Activated T-cell treated with anti-CD3 and anti-CD28 coated beads, Interleukin-2, amount 50 U/mL, for 72 hours (primary cell): ENCODE results near the gene BRD3OS. TPM values are rescaled to one million over a fixed set of nuclear protein-coding genes. Genes with fewer than 3 reads are reported as not detected.

Experiments used
- ATAC-seq, 2 donors: fragments of 150-1000 bp; cut with Tn5 transposase; replicated peaks in 1 of 2; 2 replicates each; pipeline ENCODE4 v1.10.0; 2021; ENCODE audit warnings: moderate library complexity in 2 of 2, mild to moderate bottlenecking in 1 of 2
- DNase-seq, 2 donors: peaks; one replicate each; pipeline ENCODE4 v3.0.0; 2021 to 2022; ENCODE audit warnings: mixed read lengths in 1 of 2
- H3K27ac Mint-ChIP-seq: one replicate; pipeline ENCODE4 v1.8.0; 2022; ENCODE audit warnings: mild to moderate bottlenecking, moderate library complexity, mixed read lengths
- H3K27me3 Mint-ChIP-seq: one replicate; pipeline ENCODE4 v1.8.0; 2022; ENCODE audit warnings: low read depth, mixed read lengths
- H3K36me3 Mint-ChIP-seq, 2 donors: one replicate each; pipeline ENCODE4 v1.8.0; 2022; ENCODE audit warnings: mixed read lengths in 2 of 2, mild to moderate bottlenecking in 1 of 2; ENCODE audit not compliant: insufficient read depth in 2 of 2
- H3K4me1 Mint-ChIP-seq: one replicate; pipeline ENCODE4 v1.8.0; 2022; ENCODE audit warnings: low read depth, mixed read lengths
- H3K4me3 Mint-ChIP-seq, 2 donors: one replicate each; pipeline ENCODE4 v1.8.0; 2022; ENCODE audit warnings: mild to moderate bottlenecking in 2 of 2, mixed read lengths in 2 of 2, moderate library complexity in 2 of 2
- H3K9me3 Mint-ChIP-seq, 2 donors: one replicate each; pipeline ENCODE4 v1.8.0; 2022; ENCODE audit warnings: mixed read lengths in 2 of 2
- total RNA-seq, 2 donors: library from RNA; stranded (reverse); gene quantifications; one replicate each; pipeline ENCODE4 v1.2.3, GENCODE V29; 2022

BRD3OS gene
- total RNA-seq, 2 donors from 2014 or later: 6.3 to 10.3 TPM

DNA sequence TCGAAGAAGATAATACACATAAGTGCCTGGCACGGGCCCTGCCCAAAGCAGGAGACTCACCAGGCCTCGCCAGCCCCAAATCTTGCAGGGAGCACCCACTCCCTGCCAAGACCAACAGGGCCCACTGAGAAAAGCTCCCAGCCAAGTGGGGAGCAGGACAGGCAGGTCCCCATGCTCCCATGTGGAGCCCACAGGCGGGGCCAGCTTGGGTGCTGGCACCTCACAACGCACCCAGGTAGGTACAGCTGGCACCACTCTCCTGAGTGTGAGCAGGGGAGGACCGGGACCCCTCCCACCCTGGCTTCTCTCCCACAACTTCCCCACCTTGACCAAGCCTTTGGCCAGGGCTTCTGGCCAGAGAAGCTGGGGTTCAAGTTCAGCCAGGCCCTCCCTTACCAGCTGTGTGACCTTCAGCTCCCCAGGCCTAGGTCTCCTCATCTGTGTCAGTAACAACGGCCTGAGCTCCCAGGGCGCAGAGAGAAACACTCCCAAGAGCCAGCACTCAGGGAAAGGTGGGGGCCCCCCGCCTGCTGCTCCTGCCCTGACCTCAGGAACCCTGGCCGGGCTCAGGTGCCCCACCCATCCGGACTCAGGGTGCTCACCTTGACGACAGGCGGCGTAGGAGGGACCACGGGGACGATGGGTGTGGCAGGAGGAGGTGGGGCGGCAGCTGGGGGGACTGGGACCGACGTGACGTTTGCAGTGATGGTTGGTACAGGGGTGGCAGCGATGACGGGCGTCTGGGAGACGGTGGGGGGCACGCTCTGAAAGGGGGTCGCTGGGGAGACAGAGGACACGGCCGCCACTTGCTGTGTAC, 24.7 kb downstream of the BRD3OS start:
- Mint-ChIP-seq H3K36me3 (peaks cover 2 to 6% of the 10 kb centered on the region in 2 donors), H3K9me3 (no peaks in the 10 kb centered on the region), H3K27ac (no peak overlapping the region), H3K4me1 (no peaks in the 10 kb centered on the region), H3K4me3 (no peak overlapping the region), H3K27me3 (no peaks in the 10 kb centered on the region)
- ATAC-seq: no peak
- no peak for DNase-seq

DNA sequence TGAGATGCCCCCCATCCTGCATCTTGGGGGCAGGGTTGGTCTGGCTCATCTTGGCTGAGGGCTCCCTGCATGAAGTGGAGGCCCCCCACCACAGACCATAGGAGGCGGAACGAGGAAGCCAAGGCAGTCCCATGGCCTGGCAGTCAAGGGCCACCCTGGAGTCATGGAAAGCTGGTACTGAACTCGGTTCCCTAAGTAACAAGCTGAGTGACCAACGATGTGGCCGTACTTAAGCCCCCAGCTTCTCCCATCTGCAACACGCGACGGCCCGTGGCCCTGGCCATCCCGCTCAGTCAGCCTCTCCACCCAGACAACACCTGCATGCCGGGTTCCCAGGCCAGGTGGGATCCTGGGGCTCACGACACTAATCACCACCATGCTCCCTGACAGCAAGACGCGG, 25.4 kb downstream of the BRD3OS start:
- Mint-ChIP-seq H3K27ac (no peak overlapping the region), H3K9me3 (no peaks in the 10 kb centered on the region), H3K27me3 (no peaks in the 10 kb centered on the region), H3K36me3 (peaks cover 2 to 6% of the 10 kb centered on the region in 2 donors), H3K4me1 (no peaks in the 10 kb centered on the region), H3K4me3 (no peak overlapping the region)
- ATAC-seq (no peak), DNase-seq (no peak)

DNA sequence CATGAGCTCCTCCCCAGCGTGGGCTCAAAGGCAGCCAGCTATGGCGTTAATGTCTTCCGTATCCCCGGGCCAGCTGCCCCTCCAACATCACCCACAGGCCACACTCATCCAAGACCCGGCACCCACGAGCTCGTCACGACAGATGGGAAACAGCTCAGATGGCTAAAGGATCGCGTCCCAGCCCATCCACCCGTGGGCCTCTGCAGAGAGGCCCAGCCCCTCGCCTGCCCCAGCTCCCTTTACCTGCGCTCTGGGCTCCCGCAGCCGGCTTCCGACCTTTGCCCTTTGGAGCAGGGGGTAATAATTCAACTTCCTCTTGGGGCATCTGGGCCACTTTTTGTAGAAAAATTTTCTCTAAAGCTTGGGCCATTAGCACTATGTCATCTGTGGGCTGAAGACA, 26.0 kb downstream of the BRD3OS start:
- no peak overlapping the region for H3K27ac Mint-ChIP-seq
- H3K9me3 Mint-ChIP-seq: no peaks in the 10 kb centered on the region
- H3K4me3 Mint-ChIP-seq: no peak overlapping the region
- H3K36me3 Mint-ChIP-seq: peaks cover 2 to 6% of the 10 kb centered on the region in 2 donors
- DNase-seq (no peak), ATAC-seq (no peak)
- H3K4me1 Mint-ChIP-seq: no peaks in the 10 kb centered on the region
- H3K27me3 Mint-ChIP-seq: no peaks in the 10 kb centered on the region

DNA sequence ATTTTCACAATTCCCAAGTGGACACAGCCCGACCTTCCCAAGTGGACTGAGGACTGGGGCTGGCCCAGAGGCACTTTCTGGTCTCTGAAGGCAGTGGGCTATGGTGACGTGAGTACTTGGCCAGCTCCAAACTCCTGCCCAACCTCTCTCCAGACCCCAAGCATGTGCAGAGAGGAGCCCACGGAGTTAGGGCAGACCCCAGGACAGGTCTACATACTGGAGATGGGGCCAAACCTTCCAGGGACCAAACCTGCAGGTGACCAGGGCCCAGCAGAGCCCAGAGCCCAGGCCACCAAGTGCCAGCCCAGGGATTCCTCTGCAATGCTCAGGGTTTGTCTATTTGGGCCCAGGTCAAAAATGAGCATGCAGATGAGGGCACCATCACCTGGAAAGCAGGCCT, 27.2 kb downstream of the BRD3OS start:
- H3K36me3 Mint-ChIP-seq: peaks cover 2 to 6% of the 10 kb centered on the region in 2 donors
- no peak for ATAC-seq

DNA sequence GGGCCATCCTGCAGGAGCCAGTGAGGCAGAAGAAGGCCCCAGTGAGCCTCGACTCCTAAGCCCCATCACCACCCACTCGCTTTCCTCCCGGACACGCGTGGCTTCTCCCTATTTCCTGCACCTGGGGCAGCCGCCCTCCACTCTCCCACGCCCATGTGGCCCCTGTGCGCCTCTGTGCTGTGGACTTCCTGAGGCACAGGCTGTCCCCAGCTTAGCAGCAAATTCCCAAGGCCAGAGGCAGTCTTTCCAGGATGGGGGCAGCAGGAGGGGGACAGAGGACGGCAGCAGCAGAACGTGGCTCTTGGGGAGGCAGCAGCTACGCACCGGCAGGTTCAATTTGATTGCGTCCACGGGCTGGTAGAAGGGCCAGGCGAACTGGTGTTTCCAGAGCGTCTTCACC, 27.7 kb downstream of the BRD3OS start:
- Mint-ChIP-seq H3K27ac (no peak overlapping the region), H3K9me3 (no peaks in the 10 kb centered on the region), H3K4me3 (no peak overlapping the region), H3K27me3 (no peaks in the 10 kb centered on the region), H3K4me1 (no peaks in the 10 kb centered on the region), H3K36me3 (peaks cover 2 to 6% of the 10 kb centered on the region in 2 donors)
- ATAC-seq (no peak), DNase-seq (no peak)

More for the DNA sequence above, 27.2 kb downstream of the BRD3OS start:
- H3K9me3 Mint-ChIP-seq: no peaks in the 10 kb centered on the region
- no peaks in the 10 kb centered on the region for H3K4me1 Mint-ChIP-seq
- H3K4me3 Mint-ChIP-seq: no peak overlapping the region
- DNase-seq: no peak
- H3K27me3 Mint-ChIP-seq: no peaks in the 10 kb centered on the region
- H3K27ac Mint-ChIP-seq: no peak overlapping the region

DNA sequence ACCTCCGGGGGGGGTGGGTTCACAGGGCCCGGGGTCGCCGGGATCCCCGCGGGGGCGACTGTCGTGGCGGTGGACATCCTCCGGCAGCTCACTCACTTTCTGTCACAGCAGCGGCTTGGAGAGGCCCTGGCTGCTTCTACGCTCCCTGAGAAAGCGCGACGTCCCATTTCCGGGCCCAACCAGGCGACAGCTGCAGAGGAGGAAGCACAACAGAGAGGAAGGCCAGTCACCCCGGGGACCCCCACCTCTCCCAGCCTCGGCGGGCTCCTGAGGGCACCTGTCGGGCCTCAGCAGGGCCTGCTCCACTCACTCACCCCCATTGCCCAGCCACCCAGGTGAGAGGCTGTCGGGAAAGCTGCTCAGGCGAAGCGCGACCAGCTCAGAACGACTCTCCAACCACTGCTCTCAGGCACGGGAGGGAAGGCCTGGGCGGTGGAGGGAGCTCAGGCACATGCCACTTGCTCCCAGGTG, 28.2 kb downstream of the BRD3OS start:
- peaks cover 2 to 6% of the 10 kb centered on the region in 2 donors for H3K36me3 Mint-ChIP-seq
- no peaks in the 10 kb centered on the region for H3K9me3 Mint-ChIP-seq
- no peak overlapping the region for H3K27ac Mint-ChIP-seq

DNA sequence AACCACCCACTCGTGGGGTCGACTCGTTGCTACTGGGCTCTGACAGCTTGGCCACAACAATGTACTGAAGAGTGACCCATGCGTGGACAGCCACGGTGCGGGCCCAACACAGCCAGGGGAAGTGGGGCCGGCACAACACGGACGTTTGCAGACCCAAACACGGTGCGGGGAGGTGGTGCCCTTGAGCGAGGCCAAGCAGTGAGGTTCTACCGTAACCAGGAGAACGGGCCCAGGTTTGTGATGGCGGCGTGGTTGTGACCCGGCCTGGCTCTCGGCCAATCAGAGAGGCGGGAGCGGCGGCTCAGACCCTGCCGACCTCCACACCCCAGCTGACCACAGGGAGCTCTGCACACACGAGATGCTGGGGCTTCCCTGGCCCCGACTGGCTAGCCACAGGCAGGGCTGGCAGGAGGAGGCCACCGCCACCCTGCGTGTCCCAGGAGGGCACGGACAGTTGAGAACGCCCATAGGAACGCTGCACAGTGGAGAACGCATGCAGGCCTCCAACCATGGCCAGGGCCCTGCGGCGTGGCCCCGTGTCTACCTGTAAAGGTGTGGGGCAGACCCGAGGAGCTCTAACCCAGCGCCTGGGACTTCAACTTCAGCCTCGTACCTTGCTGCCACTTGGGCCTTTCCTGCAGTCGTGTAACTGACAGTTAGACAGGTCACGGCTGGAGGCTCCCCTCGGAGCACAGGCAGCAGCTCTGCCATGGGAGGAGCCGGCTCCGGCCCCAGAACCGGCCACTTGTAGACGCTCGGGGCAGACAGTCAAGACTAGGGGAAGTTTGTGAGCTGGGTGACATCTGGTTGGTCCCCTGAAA, 28.9 kb downstream of the BRD3OS start:
- Mint-ChIP-seq H3K36me3 (peaks cover 2 to 6% of the 10 kb centered on the region in 2 donors), H3K4me1 (no peaks in the 10 kb centered on the region), H3K4me3 (no peak overlapping the region), H3K9me3 (no peaks in the 10 kb centered on the region), H3K27me3 (no peaks in the 10 kb centered on the region), H3K27ac (no peak overlapping the region)
- no peak for ATAC-seq
- DNase-seq: no peak

More for the DNA sequence above, 28.2 kb downstream of the BRD3OS start:
- Mint-ChIP-seq H3K27me3 (no peaks in the 10 kb centered on the region), H3K4me3 (no peak overlapping the region), H3K4me1 (no peaks in the 10 kb centered on the region)
- ATAC-seq (no peak), DNase-seq (no peak)

DNA sequence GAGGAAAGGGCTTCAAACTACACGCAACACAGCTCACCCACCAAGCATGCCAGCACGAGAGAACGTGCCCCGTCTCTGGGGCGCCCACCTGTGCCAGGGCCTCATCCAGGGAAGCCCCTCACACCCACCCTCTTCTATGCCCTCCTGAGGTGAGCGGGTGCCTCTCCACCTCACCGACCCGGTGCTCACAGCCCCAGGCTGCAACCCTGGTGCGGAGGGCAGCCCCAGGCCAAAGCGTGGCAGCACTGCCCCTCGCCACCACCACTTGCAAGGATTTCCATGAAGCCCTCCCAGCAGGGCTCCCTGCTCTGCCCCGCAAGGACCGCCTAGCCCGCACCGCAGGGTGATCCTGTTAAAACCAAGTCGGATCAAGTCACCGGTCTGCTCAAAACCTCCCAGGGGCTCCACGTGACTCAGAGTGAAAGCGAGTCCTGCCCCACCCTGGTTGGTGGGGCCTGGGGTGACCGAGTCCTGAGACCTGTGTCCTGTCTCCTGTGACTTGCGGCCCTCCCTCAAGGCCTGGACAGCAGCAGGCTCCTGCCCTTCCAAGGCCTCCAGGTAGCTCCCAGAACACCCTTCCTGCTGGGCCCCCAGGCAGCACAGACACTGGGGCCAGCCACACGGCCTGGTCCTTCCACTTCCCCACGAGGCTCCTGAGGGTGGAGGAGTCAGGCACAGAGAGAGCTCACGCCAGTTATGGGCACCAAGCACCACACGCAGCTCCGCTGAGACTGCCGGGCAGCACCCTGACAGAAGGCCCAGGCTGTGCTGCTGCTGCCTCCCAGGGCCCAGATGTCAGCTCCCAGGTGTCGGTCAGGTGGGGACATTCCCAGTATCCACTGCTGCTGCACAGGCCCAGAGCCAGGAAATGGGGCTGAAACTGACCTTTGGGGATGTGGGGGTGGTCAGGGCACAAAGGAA, 29.9 kb downstream of the BRD3OS start:
- peaks cover 2 to 6% of the 10 kb centered on the region in 2 donors for H3K36me3 Mint-ChIP-seq
- no peaks in the 10 kb centered on the region for H3K9me3 Mint-ChIP-seq
- H3K27ac Mint-ChIP-seq: no peak overlapping the region
- H3K4me3 Mint-ChIP-seq: no peak overlapping the region
- DNase-seq (no peak), ATAC-seq (no peak)
- H3K27me3 Mint-ChIP-seq: no peaks in the 10 kb centered on the region
- H3K4me1 Mint-ChIP-seq: peaks cover 4% of the 10 kb centered on the region

DNA sequence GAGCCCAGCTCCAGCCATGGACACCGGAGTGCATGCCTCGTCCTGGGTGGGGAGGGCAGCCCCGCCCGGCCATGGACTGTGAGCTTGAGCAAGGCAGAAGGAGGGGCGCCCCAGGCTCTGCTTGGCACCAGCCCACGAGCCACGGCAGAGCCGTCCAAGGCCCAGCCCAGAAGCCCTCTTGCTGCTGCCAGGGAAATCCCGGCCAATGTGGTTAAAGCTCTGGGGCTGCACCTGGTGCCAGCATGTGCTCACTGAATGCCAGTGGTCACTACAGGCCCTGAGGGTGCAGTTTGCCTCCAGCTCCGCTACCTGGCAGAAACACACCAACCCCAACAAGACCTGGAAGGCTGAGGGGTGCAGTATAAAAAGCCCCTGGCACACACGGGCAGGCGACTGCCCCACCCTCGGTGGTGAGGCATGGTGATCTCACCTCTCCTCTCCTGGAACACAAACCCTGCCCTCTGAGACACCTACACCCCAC, 30.7 kb downstream of the BRD3OS start:
- ATAC-seq: no peak
- DNase-seq: no peak
- Mint-ChIP-seq H3K4me3 (no peak overlapping the region), H3K36me3 (peaks cover 2 to 4% of the 10 kb centered on the region in 2 donors), H3K4me1 (peaks cover 10% of the 10 kb centered on the region), H3K27me3 (no peaks in the 10 kb centered on the region), H3K27ac (no peak overlapping the region), H3K9me3 (no peaks in the 10 kb centered on the region)

DNA sequence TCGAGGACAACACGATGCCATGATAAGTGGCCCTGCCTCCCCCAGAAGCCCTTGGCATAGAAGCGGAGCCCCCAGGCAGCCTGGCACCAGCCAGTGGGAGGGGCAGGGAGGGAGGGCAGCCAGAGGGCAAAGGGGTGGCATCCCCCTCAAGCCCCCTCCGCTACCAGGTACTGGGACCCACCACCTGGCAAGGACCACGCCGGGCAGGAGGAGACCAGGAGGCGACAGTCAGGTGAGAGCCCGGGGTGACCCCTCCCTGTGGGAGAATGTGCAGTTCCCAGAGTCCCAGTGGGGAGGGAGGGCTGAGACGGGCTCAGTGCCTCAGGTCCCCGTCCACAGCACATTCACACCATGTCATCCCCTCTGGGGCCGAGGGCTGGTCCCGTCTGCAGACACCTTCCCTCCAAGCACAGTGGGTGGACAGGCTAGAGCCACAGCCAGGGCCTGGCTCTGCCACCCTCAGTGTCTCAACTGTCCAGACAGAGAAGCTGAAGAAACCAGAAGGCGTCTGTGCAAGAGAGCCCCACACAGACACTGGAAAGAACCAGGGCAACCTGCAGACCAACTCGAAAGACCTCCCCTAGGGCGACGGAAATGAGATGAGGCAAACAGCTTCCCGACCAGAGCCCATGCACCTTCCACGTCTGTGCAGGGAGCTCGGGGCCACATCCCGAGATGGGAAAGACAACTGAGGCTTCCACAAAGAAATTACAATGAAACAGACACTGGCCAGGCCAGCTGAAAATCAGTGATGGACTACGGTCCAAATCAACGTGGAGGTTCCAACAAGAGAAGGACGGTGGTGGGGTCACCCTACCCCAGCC, 31.4 kb downstream of the BRD3OS start:
- H3K4me3 Mint-ChIP-seq: no peak overlapping the region
- no peak overlapping the region for H3K27ac Mint-ChIP-seq
- DNase-seq (no peak), ATAC-seq (no peak)
- H3K27me3 Mint-ChIP-seq: no peaks in the 10 kb centered on the region
- no peaks in the 10 kb centered on the region for H3K9me3 Mint-ChIP-seq
- H3K4me1 Mint-ChIP-seq: peaks cover 10% of the 10 kb centered on the region
- peaks cover 0 to 2% of the 10 kb centered on the region in 2 donors for H3K36me3 Mint-ChIP-seq

DNA sequence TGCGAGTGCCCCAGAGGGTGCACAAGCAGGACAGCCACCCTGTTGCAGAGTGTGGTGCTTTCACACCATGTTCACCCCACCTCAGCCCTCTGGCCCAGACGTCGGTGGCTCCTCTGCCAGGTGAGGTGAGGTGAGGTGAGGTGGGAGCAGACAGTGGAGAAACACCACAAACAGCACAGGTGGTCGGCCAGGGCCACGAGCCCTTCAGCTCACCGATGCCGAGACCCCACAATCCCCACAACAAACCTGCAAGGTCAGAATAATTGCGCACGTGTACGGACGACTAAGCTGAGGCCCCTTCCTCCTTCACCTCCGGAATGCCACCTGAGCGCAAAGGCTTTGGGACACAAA, 32.0 kb downstream of the BRD3OS start:
- no peak overlapping the region for H3K4me3 Mint-ChIP-seq
- H3K4me1 Mint-ChIP-seq: peaks cover 11% of the 10 kb centered on the region
- DNase-seq (no peak), ATAC-seq (no peak)
- H3K27me3 Mint-ChIP-seq: no peaks in the 10 kb centered on the region
- no peak overlapping the region for H3K27ac Mint-ChIP-seq
- H3K36me3 Mint-ChIP-seq: peaks cover 0 to 2% of the 10 kb centered on the region in 2 donors
- no peaks in the 10 kb centered on the region for H3K9me3 Mint-ChIP-seq
